Endodermal cell (in vitro differentiated cells): Measurements from ENCODE around the gene PCBP3. TPM values are rescaled to one million over a fixed set of nuclear protein-coding genes. Genes with fewer than 3 reads are reported as not detected.

Experiments used
- DNase-seq: peaks from one replicate; pipeline ENCODE4 v3.0.0-alpha.2; 2017
- H3K27ac ChIP-seq: 2 replicates; pipeline ENCODE4 v1.5.1; 2013; ENCODE audit warnings: mild to moderate bottlenecking, low read depth, low read length, moderate library complexity
- H3K27me3 ChIP-seq: 2 replicates; pipeline ENCODE4 v1.6.1; 2013; ENCODE audit warnings: mild to moderate bottlenecking, low read length, moderate library complexity; ENCODE audit not compliant: insufficient read depth, control insufficient read depth, poor library complexity, severe bottlenecking
- H3K36me3 ChIP-seq: 2 replicates; pipeline ENCODE4 v1.7.0; 2013; ENCODE audit warnings: mild to moderate bottlenecking, low read length, moderate library complexity; ENCODE audit not compliant: control insufficient read depth, insufficient read depth
- H3K4me1 ChIP-seq: one replicate; pipeline ENCODE4 v1.7.0; 2013; ENCODE audit warnings: low read length; ENCODE audit not compliant: control insufficient read depth, insufficient read depth
- H3K4me3 ChIP-seq: 2 replicates; pipeline ENCODE4 v1.5.1; 2013; ENCODE audit warnings: mild to moderate bottlenecking, low read length, moderate library complexity
- H3K9ac ChIP-seq: 2 replicates; pipeline ENCODE4 v1.6.1; 2013; ENCODE audit warnings: mild to moderate bottlenecking, low read length, moderate library complexity; ENCODE audit not compliant: poor library complexity, severe bottlenecking; ENCODE audit errors: extremely low read depth
- H3K9me3 ChIP-seq: 2 replicates; pipeline ENCODE4 v1.6.1; 2013; ENCODE audit warnings: mild to moderate bottlenecking, low read length, moderate library complexity; ENCODE audit not compliant: control insufficient read depth
- H3K27ac Mint-ChIP-seq: 2 replicates; pipeline ENCODE4 v1.8.0; 2020; ENCODE audit warnings: mixed read lengths
- H3K27me3 Mint-ChIP-seq: 2 replicates; pipeline ENCODE4 v1.8.0; 2021; ENCODE audit warnings: mild to moderate bottlenecking, mixed read lengths; ENCODE audit not compliant: insufficient read depth
- H3K36me3 Mint-ChIP-seq: 2 replicates; pipeline ENCODE4 v1.8.0; 2020; ENCODE audit warnings: low read depth, mixed read lengths
- H3K4me1 Mint-ChIP-seq: 2 replicates; pipeline ENCODE4 v1.8.0; 2020; ENCODE audit warnings: mixed read lengths
- H3K4me3 Mint-ChIP-seq: 2 replicates; pipeline ENCODE4 v1.8.0; 2020; ENCODE audit warnings: mild to moderate bottlenecking, moderate library complexity, mixed read lengths
- H3K9me3 Mint-ChIP-seq: 2 replicates; pipeline ENCODE4 v1.8.0; 2020; ENCODE audit warnings: mild to moderate bottlenecking, mixed read lengths
- CTCF ChIP-seq: fragments of 200-600 bp; sonication (generic); conservative IDR thresholded peaks from 2 replicates; pipeline ENCODE4 v1.5.0; 2021; ENCODE audit warnings: antibody characterized with exemption, mild to moderate bottlenecking
- WGBS, 2 experiments: methylation state at CpG; one replicate each; pipeline versions ENCODE4 v1.1.5 to v1.1.7; 2013; ENCODE audit warnings: missing lambda C conversion rate in 2 of 2, mixed read lengths in 1 of 2; ENCODE audit not compliant: insufficient coverage in 1 of 2, insufficient read length in 1 of 2; 5-methylcytosine and 5-hydroxymethylcytosine counted together
- total RNA-seq, 2 donors: library from RNA; stranded (reverse); fragmentation: NEBNext Ultra II Directional in 1 of 2; extraction: Animal tissue kit (Norgen Biotek cat#: 25700) in 1 of 2; gene quantifications; 2 replicates in 1 of 2; 3 replicates in 1 of 2; pipeline ENCODE4 v1.2.1, GENCODE V29; 2021

The PCBP3 gene
- total RNA-seq, 2 donors from 2014 or later = 2.1 to 10.6 TPM

GRCh38 chr21:45875416-45875760 is 231.9 kb downstream of the PCBP3 start:
- no peak for TF ChIP-seq CTCF
- no peak overlapping the region for H3K4me3 ChIP-seq
- H3K4me1 Mint-ChIP-seq = no peaks in the 10 kb centered on the region
- no peak overlapping the region for H3K4me3 Mint-ChIP-seq
- no peaks in the 10 kb centered on the region for H3K36me3 Mint-ChIP-seq
- H3K27ac Mint-ChIP-seq = no peak overlapping the region
- H3K36me3 ChIP-seq = no peaks in the 10 kb centered on the region
- no peaks in the 10 kb centered on the region for H3K27me3 ChIP-seq
- no peak overlapping the region for H3K9ac ChIP-seq
- no peaks in the 10 kb centered on the region for H3K9me3 Mint-ChIP-seq
- DNase-seq = no peak
- H3K4me1 ChIP-seq = no peaks in the 10 kb centered on the region
- no peaks in the 10 kb centered on the region for H3K27me3 Mint-ChIP-seq
- WGBS, 2 experiments = 87 to 94% methylated on average over 3 to 6 of the region's 6 CpGs
- H3K9me3 ChIP-seq = no peaks in the 10 kb centered on the region
- no peak overlapping the region for H3K27ac ChIP-seq

GRCh38 chr21:45875881-45876280 is 232.4 kb downstream of the PCBP3 start:
- Histone ChIP-seq H3K36me3 (no peaks in the 10 kb centered on the region), H3K27ac (peak overlapping the region; percentile 7), H3K4me3 (no peak overlapping the region), H3K9ac (no peak overlapping the region), H3K27me3 (no peaks in the 10 kb centered on the region), H3K9me3 (no peaks in the 10 kb centered on the region), H3K4me1 (no peaks in the 10 kb centered on the region)
- no peak overlapping the region for H3K27ac Mint-ChIP-seq
- no peaks in the 10 kb centered on the region for H3K36me3 Mint-ChIP-seq
- no peak overlapping the region for H3K4me3 Mint-ChIP-seq
- no peak for TF ChIP-seq CTCF
- no peaks in the 10 kb centered on the region for H3K9me3 Mint-ChIP-seq
- 93 to 94% methylated on average over 9 to 12 of the region's 12 CpGs for WGBS, 2 experiments
- no peaks in the 10 kb centered on the region for H3K4me1 Mint-ChIP-seq
- no peaks in the 10 kb centered on the region for H3K27me3 Mint-ChIP-seq
- no peak for DNase-seq

GRCh38 chr21:45876381-45877170 is 233.1 kb downstream of the PCBP3 start:
- no peak for DNase-seq
- 84 to 91% methylated on average over 23 to 28 of the region's 28 CpGs for WGBS, 2 experiments
- Mint-ChIP-seq H3K27ac (no peak overlapping the region), H3K4me1 (no peaks in the 10 kb centered on the region), H3K36me3 (no peaks in the 10 kb centered on the region), H3K9me3 (no peaks in the 10 kb centered on the region), H3K27me3 (no peaks in the 10 kb centered on the region), H3K4me3 (no peak overlapping the region)
- no peak for TF ChIP-seq CTCF
- Histone ChIP-seq H3K27ac (peak overlapping the region; percentile 7), H3K9me3 (no peaks in the 10 kb centered on the region), H3K27me3 (no peaks in the 10 kb centered on the region), H3K4me3 (no peak overlapping the region), H3K36me3 (no peaks in the 10 kb centered on the region), H3K4me1 (no peaks in the 10 kb centered on the region), H3K9ac (no peak overlapping the region)
